T-helper 2 cell treated with Interferon-gamma antibody and Interleukin-4, amounts not matched to agents 100 ng/mL and 5 ng/mL, for 36 hours (primary cell): Measurements from ENCODE around the gene CFH. TPM values are rescaled to one million over a fixed set of nuclear protein-coding genes. Genes with fewer than 3 reads are reported as not detected.
"Not testable (repeated sequence)": the region's sequence is repeated elsewhere in the genome, so short reads cannot be mapped to it uniquely, and the experiment has no call there.

Experiments used
- intact Hi-C: fragments of 100-400 bp; cut with micrococcal nuclease; formaldehyde crosslinking; loops from one replicate; pipeline ENCODE4 v1.15.1; 2023
- total RNA-seq: library from RNA; stranded (reverse); gene quantifications from 2 replicates; pipeline ENCODE4 v1.2.3, GENCODE V29; 2022

Gene CFH
- total RNA-seq, 1 donor from 2014 or later = 2.0 TPM

GRCh38 chr1:196765019-196765740 lies 113.3 kb downstream of the CFH start:
- intact Hi-C loops = not testable (repeated sequence)

GRCh38 chr1:196769823-196770222 lies 118.0 kb downstream of the CFH start:
- intact Hi-C loops = not testable (repeated sequence)

GRCh38 chr1:196773713-196774112 lies 121.9 kb downstream of the CFH start:
- intact Hi-C loops = no loop called here

GRCh38 chr1:196774175-196774574 lies 122.3 kb downstream of the CFH start:
- intact Hi-C loops = no loop called here

- intact Hi-C loops = no loop called here
Observed at GRCh38 chr1:196774603-196775002, 122.8 kb downstream of the CFH start, which contains the start of gene CFHR3. CFHR3 (plus strand) TSS chr1:196774840; CDS start chr1:196774887, 47 bp downstream.

GRCh38 chr1:196777603-196778002 lies 125.8 kb downstream of the CFH start:
- intact Hi-C loops = no loop called here

- intact Hi-C loops = no loop called here
Observed at GRCh38 chr1:196779093-196779492, 127.2 kb downstream of the CFH start.

GRCh38 chr1:196791252-196791651 lies 139.4 kb downstream of the CFH start:
- intact Hi-C loops = not testable (repeated sequence)

GRCh38 chr1:196794103-196794502 lies 142.3 kb downstream of the CFH start:
- intact Hi-C loops = not testable (repeated sequence)

Other genes starting within 250 kb of the CFH start
- gene KCNT2, start 43.6 kb upstream of the CFH start, total RNA-seq = not detected in 2 replicates
- not detected in 2 replicates for gene CFHR3, start 122.8 kb downstream of the CFH start, total RNA-seq
- not detected in 2 replicates for gene CFHR1, start 167.7 kb downstream of the CFH start, total RNA-seq
- gene CFHR4, start 236.0 kb downstream of the CFH start, total RNA-seq = not detected in 2 replicates